Right lobe of liver (tissue), 6 donors: ENCODE measurements around the gene SOX12. TPM values are rescaled to one million over a fixed set of nuclear protein-coding genes. Genes with fewer than 3 reads are reported as not detected.

Experiments used
- ATAC-seq, 4 donors: fragments of 200-7000 bp; cut with Tn5 transposase; one replicate each; pipeline ENCODE4 v1.9.1; 2020; ENCODE audit warnings: mild to moderate bottlenecking in 4 of 4, moderate library complexity in 4 of 4
- DNase-seq, 3 donors: peaks; one replicate each; pipeline ENCODE4 v3.0.0-alpha.2; 2020
- H3K27ac ChIP-seq, 3 donors: fragments of 200-600 bp; one replicate each; pipeline ENCODE4 v1.8.0; 2022
- H3K27me3 ChIP-seq, 2 donors: fragments of 200-600 bp; one replicate each; pipeline ENCODE4 v1.8.0; 2022
- H3K36me3 ChIP-seq, 4 donors: fragments of 200-600 bp; sonication (generic) in 1 of 4; one replicate each; pipeline versions ENCODE4 v1.5.1 to v1.8.0; 2017 to 2022; ENCODE audit warnings: control low read depth in 1 of 4
- H3K4me1 ChIP-seq, 4 donors: fragments of 200-600 bp; sonication (generic) in 1 of 4; one replicate each; pipeline versions ENCODE4 v1.5.1 to v1.8.0; 2017 to 2022; ENCODE audit warnings: control low read depth in 1 of 4
- H3K4me3 ChIP-seq, 3 donors: fragments of 200-600 bp; one replicate each; pipeline ENCODE4 v1.8.0; 2022
- H3K9me3 ChIP-seq, 4 donors: fragments of 200-600 bp; sonication (generic) in 1 of 4; one replicate each; pipeline versions ENCODE4 v1.5.1 to v1.8.0; 2017 to 2022; ENCODE audit warnings: control low read depth in 1 of 4
- CTCF ChIP-seq, 4 donors: fragments of 200-600 bp in 3 of 4; fragments of 450-650 bp in 1 of 4; IDR thresholded peaks; one replicate each; pipeline versions ENCODE4 v1.5.1 to v1.8.0; 2016 to 2022; ENCODE audit warnings: antibody characterized with exemption in 4 of 4, mild to moderate bottlenecking in 2 of 4
- POLR2A ChIP-seq: fragments of 450-650 bp; IDR thresholded peaks from one replicate; pipeline ENCODE4 v1.6.1; 2017; ENCODE audit warnings: antibody characterized with exemption, mild to moderate bottlenecking
- WGBS: methylation state at CpG from one replicate; pipeline ENCODE4 v1.1.6; 2018; ENCODE audit warnings: low coverage, low lambda C conversion rate; ENCODE audit not compliant: insufficient coverage; ENCODE audit errors: missing lambda C conversion rate; 5-methylcytosine and 5-hydroxymethylcytosine counted together
- intact Hi-C, 2 donors: fragments of 100-400 bp; cut with DNase I; formaldehyde crosslinking; loops; one replicate each; pipeline versions ENCODE4 v1.11.2 to v1.14.1; 2022
- total RNA-seq, 6 experiments: library from RNA; depleted of rRNA in 2 of 6; stranded (reverse); fragments of >200 nt in 2 of 6; fragmentation: NEBNext Ultra II Directional in 3 of 6; extraction: Animal tissue kit (Norgen Biotek cat#: 25700) in 3 of 6; gene quantifications; one replicate each; pipeline versions ENCODE4 v1.1.0 to v1.2.4, GENCODE V29; 2016 to 2023
- donor health status: DM: no; HTN: yes; CAD: no.
- donor health status: DM: no; HTN: no; CAD: no.
- donor health status: DM: no; HTN: no; CAD: no.
- donor health status: DM: no; HTN: yes; CAD: no.
- donor health status: DM: no; HTN: yes; CAD: no.

SOX12 gene
- total RNA-seq, 6 experiments from 2014 or later, result 3.6 to 6.4 (median 4.6) TPM

- H3K27me3 ChIP-seq, result no peaks in the 10 kb centered on the region
- no peak overlapping the region for H3K27ac ChIP-seq
- TF ChIP-seq CTCF (IDR thresholded peaks at IDR 0.05), result no peak
- WGBS, result 73% methylated on average over 3 of the region's 3 CpGs
- H3K4me3 ChIP-seq, result peak overlapping the region in 1 of 3 donors; percentile 45
- ATAC-seq (no peak), DNase-seq (no peak)
- H3K4me1 ChIP-seq, result peaks cover 0 to 10% (median 0%) of the 10 kb centered on the region in 4 donors
- H3K9me3 ChIP-seq, result no peaks in the 10 kb centered on the region
- H3K36me3 ChIP-seq, result no peaks in the 10 kb centered on the region
- intact Hi-C loops, result no loop called here
Observed at GRCh38 chr20:288956-289692, 36.2 kb upstream of the SOX12 start.

GRCh38 chr20:289693-290083, 35.7 kb upstream of the SOX12 start:
- ATAC-seq (no peak), DNase-seq (no peak)
- Histone ChIP-seq H3K4me3 (peak overlapping the region; percentile 45 to 72 (median 71)), H3K9me3 (no peaks in the 10 kb centered on the region), H3K36me3 (no peaks in the 10 kb centered on the region), H3K27ac (peak overlapping the region; percentile 32 to 62 (median 60)), H3K4me1 (peaks cover 0 to 10% (median 0%) of the 10 kb centered on the region in 4 donors), H3K27me3 (no peaks in the 10 kb centered on the region)
- intact Hi-C loops, result no loop called here
- WGBS, result 50% methylated on average over 2 of the region's 2 CpGs
- no peak for TF ChIP-seq POLR2A
- no peak for TF ChIP-seq CTCF (IDR thresholded peaks at IDR 0.05)

- peak; percentile 98 to 99 (median 98) for ATAC-seq
- no peaks in the 10 kb centered on the region for H3K36me3 ChIP-seq
- intact Hi-C loops, result no loop called here
- no peaks in the 10 kb centered on the region for H3K27me3 ChIP-seq
- H3K27ac ChIP-seq, result peak within 1 kb of the TSS; percentile 54 to 62 (median 60)
- H3K4me3 ChIP-seq, result peak within 1 kb of the TSS; percentile 45 to 72 (median 71)
- DNase-seq, result peak; percentile 93 to 94 (median 94)
- WGBS, result under 1% methylated on average over 42 of the region's 43 CpGs
- no peaks in the 10 kb centered on the region for H3K9me3 ChIP-seq
- TF ChIP-seq CTCF (IDR thresholded peaks at IDR 0.05), result peak; percentile 25 to 35 (median 27)
- TF ChIP-seq POLR2A, result no peak
- peaks cover 0 to 10% (median 0%) of the 10 kb centered on the region in 4 donors for H3K4me1 ChIP-seq
Observed at GRCh38 chr20:290084-290831, 35.1 kb upstream of the SOX12 start, which contains the start of gene C20orf96. TSS of gene C20orf96 (minus strand) at chr20:290750. CDS start at chr20:290610, 140 bp downstream.

- no peaks in the 10 kb centered on the region for H3K27me3 ChIP-seq
- DNase-seq (no peak), ATAC-seq (no peak)
- H3K27ac ChIP-seq, result no peak overlapping the region
- intact Hi-C loops, result no loop called here
- TF ChIP-seq POLR2A (no peak), CTCF (IDR thresholded peaks at IDR 0.05) (no peak)
- no peaks in the 10 kb centered on the region for H3K9me3 ChIP-seq
- H3K4me1 ChIP-seq, result peaks cover 0 to 21% (median 4%) of the 10 kb centered on the region in 4 donors
- no peak overlapping the region for H3K4me3 ChIP-seq
- H3K36me3 ChIP-seq, result no peaks in the 10 kb centered on the region
- 93% methylated on average over 4 of the region's 5 CpGs for WGBS
Observed at GRCh38 chr20:294602-295001, 30.8 kb upstream of the SOX12 start.
